Dermis microvascular lymphatic vessel endothelial cell (primary cell): ENCODE measurements around the gene TMEM41B. TPM values are rescaled to one million over a fixed set of nuclear protein-coding genes. Genes with fewer than 3 reads are reported as not detected.
"Not testable (repeated sequence)": the region's sequence is repeated elsewhere in the genome, so short reads cannot be mapped to it uniquely, and the experiment has no call there.

ENCODE experiments used
- DNase-seq, 2 donors: peaks; one replicate each; pipeline versions ENCODE4 v3.0.0 to v3.0.0-alpha.2; 2010; ENCODE audit warnings: low read depth in 2 of 2
- total RNA-seq: library from RNA; depleted of rRNA; stranded (reverse); fragments of >200 nt; gene quantifications from 2 replicates; pipeline ENCODE4 v1.2.1, GENCODE V29; 2014

TMEM41B gene
- total RNA-seq, result 38.9 and 50.1 TPM in 2 replicates

- DNase-seq, result peak; percentile 93 to 98
Observed at GRCh38 chr11:9314291-9315077, at the start of gene TMEM41B. TMEM41B (minus strand) TSS chr11:9314593; CDS start chr11:9314441, 152 bp downstream.

- DNase-seq, result no peak
Observed at GRCh38 chr11:9362393-9362863, 48.0 kb upstream of the TMEM41B start.

GRCh38 chr11:9360862-9361622 is 46.6 kb upstream of the TMEM41B start:
- DNase-seq, result not testable (repeated sequence)

- DNase-seq, result no peak
Observed at GRCh38 chr11:9357041-9357440, 42.6 kb upstream of the TMEM41B start.

GRCh38 chr11:9351321-9351881 is 37.0 kb upstream of the TMEM41B start:
- no peak for DNase-seq

GRCh38 chr11:9347779-9348178 is 33.4 kb upstream of the TMEM41B start:
- DNase-seq, result not testable (repeated sequence)

GRCh38 chr11:9347100-9347499 is 32.7 kb upstream of the TMEM41B start:
- DNase-seq, result no peak

- no peak for DNase-seq
Observed at GRCh38 chr11:9344061-9344680, 29.8 kb upstream of the TMEM41B start.

GRCh38 chr11:9341638-9342178 is 27.3 kb upstream of the TMEM41B start:
- no peak for DNase-seq

GRCh38 chr11:9332655-9333054 is 18.3 kb upstream of the TMEM41B start:
- no peak for DNase-seq

- DNase-seq, result no peak
Observed at GRCh38 chr11:9330387-9331384, 16.3 kb upstream of the TMEM41B start.

GRCh38 chr11:9320047-9320446 is 5.7 kb upstream of the TMEM41B start:
- no peak for DNase-seq

GRCh38 chr11:9319377-9320001 is 5.1 kb upstream of the TMEM41B start:
- not testable (repeated sequence) for DNase-seq

GRCh38 chr11:9318442-9319376 is 4.3 kb upstream of the TMEM41B start:
- DNase-seq, result not testable (repeated sequence)

GRCh38 chr11:9316334-9316733 is 1.9 kb upstream of the TMEM41B start:
- no peak for DNase-seq

- DNase-seq, result no peak
Observed at GRCh38 chr11:9315078-9315688, 790 bp upstream of the TMEM41B start.

GRCh38 chr11:9313648-9314290 is 624 bp downstream of the TMEM41B start:
- peak in 1 of 2 donors; percentile 43 for DNase-seq
